ENCODE data around the gene UTP4.
"Not testable (repeated sequence)": the region's sequence is repeated elsewhere in the genome, so short reads cannot be mapped to it uniquely, and the experiment has no call there.

The UTP4 gene

GRCh38 chr16:69131167-69131838, 1.1 kb upstream of the UTP4 start:
- DNase-seq (ENCODE audit: low spot score) = no peak

GRCh38 chr16:69131839-69132423, 518 bp upstream of the UTP4 start:
- peak; percentile 63 for DNase-seq (ENCODE audit: low spot score)

- no peak for DNase-seq (ENCODE audit: low spot score)
These were observed 1.0 kb downstream of the UTP4 start for GRCh38 chr16:69133373-69133954.

- no peak for DNase-seq (ENCODE audit: low spot score)
These were observed 6.2 kb downstream of the UTP4 start for GRCh38 chr16:69138608-69139007.

- DNase-seq (ENCODE audit: low spot score) = not testable (repeated sequence)
These were observed 7.0 kb downstream of the UTP4 start for GRCh38 chr16:69139464-69139863.

- no peak for DNase-seq (ENCODE audit: low spot score)
These were observed 8.6 kb downstream of the UTP4 start for GRCh38 chr16:69141014-69141413.

- no peak for DNase-seq (ENCODE audit: low spot score)
These were observed 9.5 kb downstream of the UTP4 start for GRCh38 chr16:69141936-69142335.

- no peak for DNase-seq (ENCODE audit: low spot score)
These were observed 10.7 kb downstream of the UTP4 start for GRCh38 chr16:69143116-69143515.

GRCh38 chr16:69145658-69146057, 13.2 kb downstream of the UTP4 start:
- no peak for DNase-seq (ENCODE audit: low spot score)

GRCh38 chr16:69149621-69150020, 17.2 kb downstream of the UTP4 start:
- DNase-seq (ENCODE audit: low spot score) = not testable (repeated sequence)

GRCh38 chr16:69150146-69150865, 17.9 kb downstream of the UTP4 start:
- peak; percentile 66 for DNase-seq (ENCODE audit: low spot score)

GRCh38 chr16:69157196-69157595, 24.7 kb downstream of the UTP4 start:
- DNase-seq (ENCODE audit: low spot score) = no peak

GRCh38 chr16:69160192-69160591, 27.7 kb downstream of the UTP4 start:
- no peak for DNase-seq (ENCODE audit: low spot score)

- no peak for DNase-seq (ENCODE audit: low spot score)
These were observed 33.1 kb downstream of the UTP4 start for GRCh38 chr16:69165584-69165983.

- DNase-seq (ENCODE audit: low spot score) = peak; percentile 11
These were observed 33.9 kb downstream of the UTP4 start for GRCh38 chr16:69166221-69166833.

GRCh38 chr16:69166946-69167930, 34.8 kb downstream of the UTP4 start:
- no peak for DNase-seq (ENCODE audit: low spot score)

GRCh38 chr16:69169051-69169450, 36.6 kb downstream of the UTP4 start:
- no peak for DNase-seq (ENCODE audit: low spot score)

- no peak for DNase-seq (ENCODE audit: low spot score)
These were observed 37.3 kb downstream of the UTP4 start for GRCh38 chr16:69169607-69170352.

- DNase-seq (ENCODE audit: low spot score) = no peak
These were observed 39.1 kb downstream of the UTP4 start for GRCh38 chr16:69171325-69172084.
